Inflammatory macrophage treated with lipopolysaccharide for 4 hours (primary cell): ENCODE results near the gene SSBP4.

Experiments used
- DNase-seq: peaks from one replicate; pipeline ENCODE4 v3.0.0-alpha.2; 2020

The SSBP4 gene

DNA sequence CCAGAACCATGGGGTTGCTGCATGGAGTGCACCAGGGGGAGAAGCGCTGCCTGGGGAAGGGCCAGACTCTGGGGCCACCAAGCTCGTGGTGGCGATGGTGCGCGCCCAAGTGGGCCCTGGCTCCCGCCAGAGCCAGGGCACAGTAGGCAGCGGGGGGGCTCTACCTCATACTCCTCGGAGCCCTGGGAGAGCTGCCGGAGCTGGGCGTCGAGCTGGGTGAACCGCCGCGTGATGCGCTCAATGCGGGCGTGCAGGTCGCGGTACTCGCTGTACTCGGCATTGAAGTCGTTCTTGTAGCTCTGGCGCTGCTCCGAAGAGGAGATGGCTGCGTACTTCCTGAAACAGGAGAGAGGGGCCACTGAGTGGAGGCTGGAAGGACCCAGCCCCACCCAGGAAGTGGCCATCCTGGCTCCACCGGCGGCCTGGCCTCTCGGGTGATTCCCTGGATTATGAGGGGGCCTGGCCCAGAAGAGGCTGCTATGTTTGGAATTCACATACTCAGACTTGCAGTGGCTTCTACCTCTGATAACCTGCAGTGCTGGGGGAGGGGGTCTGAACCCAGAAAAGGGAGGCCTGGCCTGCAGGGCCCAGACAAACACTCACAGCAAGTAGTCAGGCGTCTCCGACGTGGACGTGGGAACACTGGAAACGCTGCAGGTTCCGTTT lies 27.1 kb downstream of the SSBP4 start:
- no peak for DNase-seq

- no peak for DNase-seq
Observed at GRCh38 chr19:18446811-18447359, 27.7 kb downstream of the SSBP4 start.

GRCh38 chr19:18449552-18449951 lies 30.4 kb downstream of the SSBP4 start:
- DNase-seq, result no peak

- no peak for DNase-seq
Observed at GRCh38 chr19:18450021-18450930, 31.1 kb downstream of the SSBP4 start.

DNA sequence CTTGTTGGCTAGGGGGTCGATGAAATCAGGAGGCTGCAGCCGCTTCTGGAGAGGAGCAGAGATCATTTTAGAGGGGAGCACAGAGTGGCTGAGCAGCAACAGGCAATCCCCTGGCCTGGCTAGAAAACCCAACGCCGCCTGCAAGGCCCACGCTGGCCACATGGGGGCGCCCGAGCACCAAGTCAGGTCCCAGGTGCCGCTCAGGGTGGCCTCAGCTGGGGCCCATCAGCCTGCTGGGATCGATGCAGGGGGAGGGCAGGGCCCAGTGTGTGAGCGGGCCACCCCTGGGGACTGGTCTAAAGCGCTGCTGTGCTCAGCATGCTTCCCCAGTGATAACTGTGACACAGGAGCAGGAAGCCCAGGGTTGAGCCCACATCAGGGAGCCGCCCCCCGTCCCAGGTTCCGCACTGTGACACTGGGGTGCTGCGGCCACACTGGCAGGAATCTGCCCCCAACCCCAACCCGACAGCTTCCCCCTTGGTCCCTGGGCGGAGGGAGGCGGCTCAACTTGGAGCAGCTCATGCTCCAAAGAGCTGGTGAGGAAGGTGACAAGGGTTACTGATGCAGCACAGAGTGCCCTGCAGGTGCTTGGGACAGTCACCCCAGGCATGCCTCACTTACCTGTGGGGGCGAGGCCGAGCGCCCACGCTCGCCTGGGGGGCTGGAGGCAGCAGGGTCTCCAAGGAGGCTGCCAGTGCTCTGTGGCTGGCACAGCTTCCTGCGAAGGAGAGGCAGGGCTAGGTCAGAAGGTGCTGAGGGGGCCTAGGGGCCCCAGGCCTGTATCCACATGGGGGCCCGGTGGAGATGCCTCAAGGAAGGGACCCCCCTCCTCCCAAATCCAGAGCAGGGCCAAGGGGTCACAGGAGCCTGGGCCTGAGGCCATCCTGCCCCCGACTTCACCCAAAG lies 32.0 kb downstream of the SSBP4 start:
- DNase-seq, result peak; percentile 61

DNA sequence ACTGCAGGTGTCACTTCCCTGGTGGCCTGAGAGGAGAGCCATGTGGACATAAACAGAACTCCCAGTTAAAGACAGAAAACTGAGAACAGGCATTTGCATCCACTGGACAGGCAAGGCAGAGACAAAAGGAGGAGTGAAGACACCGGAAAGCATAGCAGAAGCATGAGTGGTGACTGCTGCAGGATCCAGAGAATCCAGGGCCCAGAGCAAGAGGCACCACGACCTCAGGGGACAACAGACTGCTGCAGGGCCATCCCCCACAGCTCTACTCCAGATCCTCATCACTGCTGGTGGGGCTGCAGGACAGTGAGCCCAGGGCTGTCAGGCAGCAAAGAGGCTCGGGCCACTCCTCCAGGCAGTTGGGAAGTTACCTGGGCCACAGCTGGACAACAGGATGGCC lies 33.2 kb downstream of the SSBP4 start:
- DNase-seq, result no peak

GRCh38 chr19:18453269-18454024 lies 34.2 kb downstream of the SSBP4 start:
- no peak for DNase-seq

- no peak for DNase-seq
Observed at GRCh38 chr19:18456279-18456678, 37.1 kb downstream of the SSBP4 start.

GRCh38 chr19:18456974-18457373 lies 37.8 kb downstream of the SSBP4 start:
- no peak for DNase-seq

DNA sequence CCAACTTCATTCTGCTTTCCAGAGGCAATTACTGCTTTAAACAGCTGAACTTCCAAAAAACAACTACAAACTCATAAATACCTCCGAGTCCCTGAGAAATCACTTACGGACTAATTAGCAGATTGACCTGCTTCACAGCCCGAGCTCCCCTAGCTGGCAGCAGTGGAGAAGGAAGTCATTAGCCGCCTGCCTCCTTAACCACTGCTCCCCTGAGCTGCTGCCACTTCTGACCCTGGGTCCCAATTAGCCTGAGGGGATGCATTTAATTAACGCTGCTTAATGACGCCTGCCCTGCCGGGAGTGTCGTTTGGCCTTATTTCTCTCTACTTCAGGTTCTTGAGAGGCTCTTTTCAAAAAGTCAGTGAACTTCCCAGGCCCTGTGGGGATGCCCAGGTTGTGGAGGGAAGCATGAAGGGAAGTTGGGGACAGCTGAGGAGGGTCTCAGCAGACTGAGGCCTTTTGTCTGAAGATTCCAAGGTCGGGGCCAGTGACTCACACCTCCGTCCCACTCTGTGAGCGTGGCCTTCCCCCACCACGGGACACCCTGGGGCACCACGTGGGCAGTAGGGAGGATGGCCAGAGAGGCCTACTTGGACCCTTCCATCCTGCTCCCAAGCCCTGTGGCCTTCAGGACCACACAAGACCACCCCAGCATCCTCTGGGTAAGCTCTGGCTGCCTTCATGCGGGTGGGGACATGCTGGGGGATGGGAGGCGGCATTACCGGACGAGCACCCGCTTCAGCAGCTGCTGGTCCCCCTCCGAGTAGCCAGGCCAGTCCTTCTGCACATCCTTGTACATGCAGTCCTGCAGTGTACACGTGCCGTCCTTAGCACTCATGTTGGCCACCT lies 38.5 kb downstream of the SSBP4 start:
- no peak for DNase-seq

DNA sequence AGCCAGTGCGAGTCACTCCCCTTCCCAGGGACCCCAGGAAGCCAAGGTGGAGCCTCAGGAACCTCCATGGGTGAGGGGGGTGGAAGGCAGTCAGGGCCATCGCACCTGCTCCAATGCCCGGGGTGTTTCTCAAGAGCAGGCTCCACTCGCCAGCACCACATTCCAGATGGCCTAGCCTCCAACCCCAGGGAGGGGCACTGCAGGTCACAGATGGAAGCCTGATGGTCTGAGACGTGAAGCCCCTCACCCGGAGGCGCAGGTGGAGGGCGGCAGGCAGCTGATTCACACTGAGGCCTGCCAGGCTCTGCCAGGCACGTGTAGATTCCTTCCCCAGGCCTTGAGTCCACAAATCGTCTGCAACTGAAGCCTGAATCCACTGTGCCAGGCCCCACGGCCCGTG lies 41.7 kb downstream of the SSBP4 start:
- DNase-seq, result no peak

DNA sequence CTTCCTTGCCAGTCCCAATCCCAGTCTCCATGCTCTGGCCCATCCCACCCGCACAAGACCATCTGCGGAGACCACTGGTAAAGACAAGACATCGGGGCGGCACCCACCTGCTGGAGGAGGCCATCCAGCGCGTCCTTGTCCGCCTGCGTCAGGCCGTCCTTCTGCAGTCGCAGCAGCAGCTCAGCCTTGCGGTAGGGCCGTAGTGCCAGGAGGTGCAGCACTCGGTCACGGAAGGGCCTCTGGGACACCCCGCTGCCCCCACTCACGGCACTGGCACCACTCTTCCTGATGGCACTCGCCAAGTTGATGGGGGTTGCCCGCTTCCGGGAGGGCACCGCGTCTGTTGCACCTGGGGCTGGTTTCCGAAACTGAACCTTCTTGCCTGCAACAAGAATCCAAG lies 42.3 kb downstream of the SSBP4 start:
- no peak for DNase-seq

DNA sequence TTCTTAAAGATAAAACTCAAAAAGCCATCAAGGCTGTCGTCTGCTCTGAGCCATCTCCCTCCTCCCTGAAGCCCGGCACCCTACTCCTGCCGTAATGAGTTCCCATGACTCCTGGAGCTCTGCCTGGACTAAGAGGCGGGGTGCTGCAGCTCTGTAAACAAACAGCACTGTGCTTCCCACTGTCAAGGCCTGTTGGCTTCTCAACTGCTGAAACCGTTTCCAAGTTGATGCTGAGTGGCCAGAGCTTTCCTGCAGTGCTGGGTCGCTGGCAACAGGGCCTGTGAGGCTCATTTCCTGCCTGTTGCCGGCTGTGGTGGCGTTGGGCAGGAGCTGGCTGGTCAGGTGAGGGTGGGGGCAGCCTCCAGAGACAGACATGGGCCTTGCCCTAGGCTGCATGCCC lies 45.4 kb downstream of the SSBP4 start:
- no peak for DNase-seq

DNA sequence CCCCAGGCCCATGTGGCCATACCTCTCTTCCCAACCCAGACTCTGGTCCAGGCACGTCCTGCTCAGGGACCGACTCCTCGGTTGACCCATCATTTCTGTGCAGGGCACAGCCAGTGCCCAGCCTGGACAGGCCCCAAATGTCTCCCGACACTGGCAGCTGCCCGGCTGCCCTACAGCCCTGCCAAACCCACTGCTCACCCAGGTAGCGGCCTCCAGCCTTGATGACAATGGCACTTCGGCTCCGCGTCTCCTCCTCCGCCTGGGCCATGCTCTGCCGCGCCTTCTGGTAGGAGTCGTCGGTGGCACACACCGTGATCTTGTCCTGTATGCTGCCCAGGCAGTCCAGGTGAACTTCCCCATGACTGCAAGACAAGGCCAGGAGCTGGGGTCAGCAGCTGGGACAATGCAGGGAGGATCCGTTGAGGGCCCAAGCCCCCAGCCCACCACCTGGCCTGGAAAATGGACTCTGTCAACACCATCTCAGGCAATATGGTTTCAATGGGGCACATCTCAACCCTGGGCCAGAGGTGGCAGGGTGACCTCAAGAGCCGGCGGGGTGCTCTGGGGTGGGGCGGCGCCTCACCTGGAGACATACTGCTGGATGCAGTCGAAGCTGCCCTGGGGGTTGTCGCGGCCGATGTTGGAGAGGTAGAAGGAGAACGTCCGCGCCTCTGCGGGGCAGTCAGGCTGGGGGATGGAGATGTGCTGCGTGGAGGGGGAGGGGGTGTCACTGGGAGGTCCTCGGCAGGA lies 46.2 kb downstream of the SSBP4 start:
- DNase-seq, result no peak

- DNase-seq, result no peak
Observed at GRCh38 chr19:18465964-18466339, 46.8 kb downstream of the SSBP4 start.

DNA sequence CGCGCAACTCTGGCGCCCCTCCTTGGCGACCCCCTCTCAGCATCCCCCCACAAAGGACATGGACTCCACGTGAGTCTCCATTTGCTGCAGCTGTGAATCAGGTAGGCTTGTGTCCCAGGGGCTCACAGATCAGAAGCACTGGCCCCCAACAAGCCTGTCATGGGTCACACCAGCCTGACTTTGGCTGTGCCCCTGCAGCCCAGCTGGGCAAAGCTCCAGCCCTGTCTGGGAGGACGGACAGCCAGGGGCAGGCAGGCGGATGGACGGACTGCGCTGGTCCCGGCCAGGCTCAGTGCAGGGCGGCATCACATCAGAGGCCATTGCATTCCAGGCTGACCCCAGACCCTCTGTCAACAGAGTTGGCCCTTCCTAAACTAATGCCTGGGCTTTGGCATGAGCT lies 47.2 kb downstream of the SSBP4 start:
- DNase-seq, result no peak

DNA sequence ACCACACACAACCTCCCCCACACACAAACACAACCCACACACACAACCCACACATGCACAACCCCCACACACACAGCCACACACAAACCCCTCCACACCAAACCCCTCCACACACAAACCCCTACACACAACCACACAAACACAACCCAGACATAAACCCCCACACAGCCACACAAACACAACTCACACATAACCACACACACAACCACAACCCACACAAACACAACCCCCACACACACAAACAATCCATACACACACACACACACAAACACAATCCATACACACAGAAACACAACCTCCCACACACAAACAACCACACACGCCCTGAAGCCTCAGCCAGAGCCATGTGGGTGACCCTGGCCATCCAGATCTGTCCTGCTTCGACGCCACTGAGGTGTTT lies 48.8 kb downstream of the SSBP4 start:
- no peak for DNase-seq

- no peak for DNase-seq
Observed at GRCh38 chr19:18468517-18468916, 49.3 kb downstream of the SSBP4 start.

- peak; percentile 52 for DNase-seq
Observed at GRCh38 chr19:18469069-18469846, 50.1 kb downstream of the SSBP4 start.

- no peak for DNase-seq
Observed at GRCh38 chr19:18470787-18471186, 51.6 kb downstream of the SSBP4 start.
